ENCODE data around the gene SYNGR3. TPM values are rescaled to one million over a fixed set of nuclear protein-coding genes. Genes with fewer than 3 reads are reported as not detected.

Gene SYNGR3
- total RNA-seq, 1 donor from 2014 or later = 3.3 TPM

GRCh38 chr16:1998360-1998835 is 8.6 kb downstream of the SYNGR3 start:
- no peak for TF ChIP-seq CTCF (IDR thresholded peaks at IDR 0.05; ENCODE audit: unreplicated experiment)
- H3K4me3 Mint-ChIP-seq (ENCODE audit: low read depth) = no peak overlapping the region
- no peak overlapping the region for H3K27ac Mint-ChIP-seq
- peaks cover 6% of the 10 kb centered on the region for H3K36me3 Mint-ChIP-seq (ENCODE audit: insufficient read depth)
- peaks cover 7% of the 10 kb centered on the region for H3K27me3 Mint-ChIP-seq
- H3K9me3 Mint-ChIP-seq (ENCODE audit: low read depth) = no peaks in the 10 kb centered on the region
- no peak for DNase-seq (ENCODE audit: low spot score, unreplicated experiment)
- H3K4me1 Mint-ChIP-seq (ENCODE audit: low read depth) = no peaks in the 10 kb centered on the region

- no peak for DNase-seq (ENCODE audit: low spot score, unreplicated experiment)
- H3K4me3 Mint-ChIP-seq (ENCODE audit: low read depth) = no peak overlapping the region
- no peak overlapping the region for H3K27ac Mint-ChIP-seq
- H3K4me1 Mint-ChIP-seq (ENCODE audit: low read depth) = no peaks in the 10 kb centered on the region
- peaks cover 6% of the 10 kb centered on the region for H3K36me3 Mint-ChIP-seq (ENCODE audit: insufficient read depth)
- no peak for TF ChIP-seq CTCF (IDR thresholded peaks at IDR 0.05; ENCODE audit: unreplicated experiment)
- peaks cover 1% of the 10 kb centered on the region for H3K27me3 Mint-ChIP-seq
- H3K9me3 Mint-ChIP-seq (ENCODE audit: low read depth) = no peaks in the 10 kb centered on the region
These were observed 9.4 kb downstream of the SYNGR3 start for GRCh38 chr16:1998852-1999801.

- H3K36me3 Mint-ChIP-seq (ENCODE audit: insufficient read depth) = peaks cover 6% of the 10 kb centered on the region
- no peaks in the 10 kb centered on the region for H3K27me3 Mint-ChIP-seq
- H3K27ac Mint-ChIP-seq = no peak overlapping the region
- no peak for TF ChIP-seq CTCF (IDR thresholded peaks at IDR 0.05; ENCODE audit: unreplicated experiment)
- no peaks in the 10 kb centered on the region for H3K9me3 Mint-ChIP-seq (ENCODE audit: low read depth)
- no peak overlapping the region for H3K4me3 Mint-ChIP-seq (ENCODE audit: low read depth)
- no peak for DNase-seq (ENCODE audit: low spot score, unreplicated experiment)
- H3K4me1 Mint-ChIP-seq (ENCODE audit: low read depth) = peaks cover 5% of the 10 kb centered on the region
These were observed 10.2 kb downstream of the SYNGR3 start for GRCh38 chr16:1999866-2000514.

- Mint-ChIP-seq H3K4me1 (ENCODE audit: low read depth) (peaks cover 5% of the 10 kb centered on the region), H3K36me3 (ENCODE audit: insufficient read depth) (peaks cover 6% of the 10 kb centered on the region), H3K27ac (no peak overlapping the region), H3K4me3 (ENCODE audit: low read depth) (no peak overlapping the region), H3K9me3 (ENCODE audit: low read depth) (no peaks in the 10 kb centered on the region), H3K27me3 (no peaks in the 10 kb centered on the region)
- DNase-seq (ENCODE audit: low spot score, unreplicated experiment) = no peak
- no peak for TF ChIP-seq CTCF (IDR thresholded peaks at IDR 0.05; ENCODE audit: unreplicated experiment)
These were observed 11.3 kb downstream of the SYNGR3 start for GRCh38 chr16:2001035-2001434.

All from progenitor cell of endocrine pancreas (in vitro differentiated cells).